ENCODE results near the gene MRTFA.
"Not testable (repeated sequence)": the region's sequence is repeated elsewhere in the genome, so short reads cannot be mapped to it uniquely, and the experiment has no call there.

Gene MRTFA

GRCh38 chr22:40544758-40545157, 91.8 kb downstream of the MRTFA start:
- DNase-seq, result no peak

GRCh38 chr22:40542821-40543540, 93.5 kb downstream of the MRTFA start:
- no peak for DNase-seq

- no peak for DNase-seq
These were observed 95.2 kb downstream of the MRTFA start for GRCh38 chr22:40541300-40541699.

GRCh38 chr22:40540265-40540664, 96.3 kb downstream of the MRTFA start:
- DNase-seq, result no peak

- not testable (repeated sequence) for DNase-seq
These were observed 100.4 kb downstream of the MRTFA start for GRCh38 chr22:40536149-40536548.

- DNase-seq, result no peak
These were observed 100.9 kb downstream of the MRTFA start for GRCh38 chr22:40535642-40536041.

GRCh38 chr22:40535189-40535512, 101.4 kb downstream of the MRTFA start:
- DNase-seq, result no peak

- no peak for DNase-seq
These were observed 101.9 kb downstream of the MRTFA start for GRCh38 chr22:40534379-40535188.

- DNase-seq, result no peak
These were observed 102.7 kb downstream of the MRTFA start for GRCh38 chr22:40533712-40534378.

- DNase-seq, result no peak
These were observed 104.3 kb downstream of the MRTFA start for GRCh38 chr22:40531951-40532900.

GRCh38 chr22:40530391-40530790, 106.1 kb downstream of the MRTFA start:
- not testable (repeated sequence) for DNase-seq

- DNase-seq, result no peak
These were observed 106.7 kb downstream of the MRTFA start for GRCh38 chr22:40529821-40530220.

GRCh38 chr22:40526960-40527359, 109.6 kb downstream of the MRTFA start:
- no peak for DNase-seq

GRCh38 chr22:40525250-40525884, 111.2 kb downstream of the MRTFA start:
- peak; percentile 26 for DNase-seq

- no peak for DNase-seq
These were observed 111.9 kb downstream of the MRTFA start for GRCh38 chr22:40524392-40525249.

GRCh38 chr22:40522141-40522540, 114.4 kb downstream of the MRTFA start:
- no peak for DNase-seq

GRCh38 chr22:40521046-40521445, 115.5 kb downstream of the MRTFA start:
- DNase-seq, result no peak

GRCh38 chr22:40520562-40520961, 116.0 kb downstream of the MRTFA start:
- DNase-seq, result no peak

- no peak for DNase-seq
These were observed 116.6 kb downstream of the MRTFA start for GRCh38 chr22:40519948-40520331.

- no peak for DNase-seq
These were observed 117.1 kb downstream of the MRTFA start for GRCh38 chr22:40519284-40519947.

- no peak for DNase-seq
These were observed 117.7 kb downstream of the MRTFA start for GRCh38 chr22:40518840-40519239.

All from NCI-H2171 treated with DMSO at 0.1 percent for 48 hours (cell line).